Measurements from ENCODE around the gene PI4KA.

DNA sequence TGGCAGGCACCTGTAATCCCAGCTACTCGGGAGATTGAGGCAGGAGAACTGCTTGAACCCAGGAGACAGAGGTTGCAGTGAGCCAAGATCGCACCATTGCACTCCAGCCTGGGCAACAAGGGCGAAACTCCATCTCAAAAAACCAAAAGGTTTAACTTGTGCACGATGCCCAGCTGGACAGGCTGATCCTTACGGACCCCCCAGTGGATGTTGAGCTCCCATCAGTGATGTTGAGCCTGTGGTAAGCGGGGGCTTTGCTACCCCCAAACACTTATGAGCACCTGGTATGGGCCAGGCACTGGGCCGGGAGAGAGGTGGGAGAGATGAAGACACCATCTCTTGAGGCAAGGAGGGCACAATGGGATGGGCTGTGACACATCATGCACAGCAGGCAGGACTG lies 92.1 kb downstream of the PI4KA start:
- no peak for TF ChIP-seq FOXM1 (IDR thresholded peaks at IDR 0.05; ENCODE audit: borderline replicate concordance, low read depth)
- no peak for TF ChIP-seq TAF1 (IDR thresholded peaks at IDR 0.05; ENCODE audit: low read depth)
- no peak for TF ChIP-seq TCF12 (IDR thresholded peaks at IDR 0.05; ENCODE audit: low read depth)
- no peak for TF ChIP-seq USF1 (IDR thresholded peaks at IDR 0.05)
- TF ChIP-seq ZBTB7A (IDR thresholded peaks at IDR 0.05; ENCODE audit: low read depth): no peak
- TF ChIP-seq CREB1 (IDR thresholded peaks at IDR 0.05; ENCODE audit: low read depth): no peak
- no peak for TF ChIP-seq RAD21 (IDR thresholded peaks at IDR 0.05; ENCODE audit: low read depth)
- no peak for TF ChIP-seq REST (IDR thresholded peaks at IDR 0.05; ENCODE audit: low read depth)
- TF ChIP-seq NFIC (IDR thresholded peaks at IDR 0.05): no peak
